PC-3 (cell line): ENCODE results near the gene ARHGEF17. TPM values are rescaled to one million over a fixed set of nuclear protein-coding genes. Genes with fewer than 3 reads are reported as not detected.

ENCODE experiments used
- ATAC-seq: fragments of 200-7000 bp; cut with Tn5 transposase; 2 replicates; pipeline ENCODE4 v1.9.1; 2020; ENCODE audit warnings: mild to moderate bottlenecking, moderate library complexity
- BruUV-seq: library from RNA; stranded (reverse); fragments of 400-500 nt; replicated peaks from 2 replicates; lab custom pipeline; 2021; lab: Mats Ljungman, UMichigan
- CTCF ChIA-PET: fragments of 300-600 bp; sonication (Branson Sonifier 250); formaldehyde crosslinking; loops from one replicate; lab custom pipeline; 2022; ENCODE audit warnings: antibody characterized with exemption; lab: Charles Lee
- POLR2A ChIA-PET: fragments of 300-600 bp; sonication (Branson Sonifier 250); formaldehyde crosslinking; loops from one replicate; lab custom pipeline; 2022; ENCODE audit warnings: antibody characterized with exemption; ENCODE audit not compliant: unreplicated experiment; lab: Charles Lee
- DNase-seq: peaks from one replicate; pipeline ENCODE4 v3.0.0-alpha.2; 2015
- H2AFZ ChIP-seq: fragments of 300-600 bp; sonication (generic); 2 replicates; pipeline ENCODE4 v1.6.0; 2016; ENCODE audit warnings: antibody characterized with exemption, low read length
- H3F3A ChIP-seq: fragments of 300-600 bp; sonication (generic); one replicate; pipeline ENCODE4 v1.6.0; 2017; ENCODE audit warnings: antibody characterized with exemption, low read length, control low read depth, mild to moderate bottlenecking; ENCODE audit not compliant: unreplicated experiment
- H3K27ac ChIP-seq: fragments of 300-600 bp; sonication (generic); 2 replicates; pipeline ENCODE4 v1.5.1; 2016; ENCODE audit warnings: mild to moderate bottlenecking, low read length
- H3K27me3 ChIP-seq: fragments of 300-600 bp; sonication (generic); 2 replicates; pipeline ENCODE4 v1.6.1; 2016; ENCODE audit warnings: low read length, mixed read lengths
- H3K36me3 ChIP-seq: fragments of 300-600 bp; sonication (generic); 2 replicates; pipeline ENCODE4 v1.6.1; 2016; ENCODE audit warnings: low read depth, mixed run types, low read length, mixed read lengths
- H3K4me1 ChIP-seq: fragments of 300-600 bp; sonication (generic); 2 replicates; pipeline ENCODE4 v1.5.1; 2016; ENCODE audit warnings: low read length; ENCODE audit not compliant: insufficient read depth
- H3K4me2 ChIP-seq: fragments of 300-600 bp; sonication (generic); 2 replicates; pipeline ENCODE4 v1.6.0; 2016; ENCODE audit warnings: low read length
- H3K4me3 ChIP-seq: fragments of 300-600 bp; sonication (generic); 2 replicates; pipeline ENCODE4 v1.5.1; 2016; ENCODE audit warnings: mild to moderate bottlenecking, low read length, mixed read lengths
- H3K79me2 ChIP-seq: fragments of 300-600 bp; sonication (generic); 2 replicates; pipeline ENCODE4 v1.6.1; 2017; ENCODE audit warnings: low read length, mixed read lengths
- H3K9ac ChIP-seq: fragments of 300-600 bp; sonication (generic); 2 replicates; pipeline ENCODE4 v1.6.0; 2016; ENCODE audit warnings: mild to moderate bottlenecking, low read length
- H3K9me2 ChIP-seq: fragments of 300-600 bp; sonication (generic); replicated peaks from 2 replicates; pipeline ENCODE4 v1.6.1; 2016; ENCODE audit warnings: mixed run types, low read length, mixed read lengths
- H3K9me3 ChIP-seq: fragments of 300-600 bp; sonication (generic); 2 replicates; pipeline ENCODE4 v1.6.1; 2016; ENCODE audit warnings: low read length, mixed read lengths
- H4K20me1 ChIP-seq: fragments of 300-600 bp; sonication (generic); 2 replicates; pipeline ENCODE4 v1.6.1; 2016; ENCODE audit warnings: low read length, mixed read lengths
- EZH2 ChIP-seq: fragments of 300-600 bp; sonication (generic); IDR thresholded peaks from one replicate; pipeline ENCODE4 v1.6.1; 2017; ENCODE audit warnings: antibody characterized with exemption, mild to moderate bottlenecking, low read length; ENCODE audit not compliant: unreplicated experiment
- EZH2phosphoT487 ChIP-seq: fragments of 300-600 bp; sonication (generic); IDR thresholded peaks from 2 replicates; pipeline ENCODE4 v1.6.1; 2018; ENCODE audit warnings: mild to moderate bottlenecking, antibody characterized with exemption, low read length, borderline replicate concordance
- intact Hi-C: fragments of 100-400 bp; cut with micrococcal nuclease; formaldehyde crosslinking; loops from 2 replicates; pipeline ENCODE4 v1.9.0; 2023
- total RNA-seq: library from RNA; depleted of rRNA; stranded (reverse); fragments of >200 nt; gene quantifications from 2 replicates; pipeline ENCODE4 v1.2.3, GENCODE V29; 2014
- TF ChIP-seq, protein P1 (sequence below): fragments of 300-600 bp; sonication (generic); conservative IDR thresholded peaks from 2 replicates; pipeline ENCODE4 v1.5.1; 2017; ENCODE audit warnings: antibody characterized with exemption, low read depth, mild to moderate bottlenecking, low read length

The ARHGEF17 gene
- total RNA-seq, 1 experiment from 2014 or later = 6.2 TPM

GRCh38 chr11:73280626-73281025, 27.4 kb upstream of the ARHGEF17 start:
- no peaks in the 10 kb centered on the region for H3F3A ChIP-seq
- no peak overlapping the region for H3K9ac ChIP-seq
- no peak overlapping the region for H2AFZ ChIP-seq
- no peaks in the 10 kb centered on the region for H3K27me3 ChIP-seq
- DNase-seq (no peak), ATAC-seq (no peak)
- no TSS peak for BruUV-seq
- H3K79me2 ChIP-seq = no peaks in the 10 kb centered on the region
- no peak overlapping the region for H3K4me2 ChIP-seq
- intact Hi-C loops = loop anchor here (10.0 kb wide), 1 partner anchor 356 kb away; no protein-coding TSS in a partner anchor
- no peaks in the 10 kb centered on the region for H3K36me3 ChIP-seq
- H3K27ac ChIP-seq = no peak overlapping the region
- H3K4me3 ChIP-seq = no peak overlapping the region
- H3K9me3 ChIP-seq = no peaks in the 10 kb centered on the region
- H3K4me1 ChIP-seq = no peaks in the 10 kb centered on the region
- no peaks in the 10 kb centered on the region for H4K20me1 ChIP-seq
- no peaks in the 10 kb centered on the region for H3K9me2 ChIP-seq
- POLR2A ChIA-PET = no interaction called here
- TF ChIP-seq EZH2phosphoT487 = no peak
- TF ChIP-seq, protein P1, sequence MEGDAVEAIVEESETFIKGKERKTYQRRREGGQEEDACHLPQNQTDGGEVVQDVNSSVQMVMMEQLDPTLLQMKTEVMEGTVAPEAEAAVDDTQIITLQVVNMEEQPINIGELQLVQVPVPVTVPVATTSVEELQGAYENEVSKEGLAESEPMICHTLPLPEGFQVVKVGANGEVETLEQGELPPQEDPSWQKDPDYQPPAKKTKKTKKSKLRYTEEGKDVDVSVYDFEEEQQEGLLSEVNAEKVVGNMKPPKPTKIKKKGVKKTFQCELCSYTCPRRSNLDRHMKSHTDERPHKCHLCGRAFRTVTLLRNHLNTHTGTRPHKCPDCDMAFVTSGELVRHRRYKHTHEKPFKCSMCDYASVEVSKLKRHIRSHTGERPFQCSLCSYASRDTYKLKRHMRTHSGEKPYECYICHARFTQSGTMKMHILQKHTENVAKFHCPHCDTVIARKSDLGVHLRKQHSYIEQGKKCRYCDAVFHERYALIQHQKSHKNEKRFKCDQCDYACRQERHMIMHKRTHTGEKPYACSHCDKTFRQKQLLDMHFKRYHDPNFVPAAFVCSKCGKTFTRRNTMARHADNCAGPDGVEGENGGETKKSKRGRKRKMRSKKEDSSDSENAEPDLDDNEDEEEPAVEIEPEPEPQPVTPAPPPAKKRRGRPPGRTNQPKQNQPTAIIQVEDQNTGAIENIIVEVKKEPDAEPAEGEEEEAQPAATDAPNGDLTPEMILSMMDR = no peak
- no peak for TF ChIP-seq EZH2
- CTCF ChIA-PET = no interaction called here

- intact Hi-C loops = loop anchor here (10.0 kb wide), 1 partner anchor 356 kb away; no protein-coding TSS in a partner anchor
- ChIA-PET CTCF (no interaction called here), POLR2A (no interaction called here)
- no peak overlapping the region for H3K4me3 ChIP-seq
- no peaks in the 10 kb centered on the region for H4K20me1 ChIP-seq
- no peak overlapping the region for H3K9ac ChIP-seq
- DNase-seq (no peak), ATAC-seq (no peak)
- BruUV-seq = no TSS peak
- H3K36me3 ChIP-seq = no peaks in the 10 kb centered on the region
- H3K79me2 ChIP-seq = no peaks in the 10 kb centered on the region
- H3F3A ChIP-seq = no peaks in the 10 kb centered on the region
- no peaks in the 10 kb centered on the region for H3K27me3 ChIP-seq
- no peak overlapping the region for H3K4me2 ChIP-seq
- no peak overlapping the region for H2AFZ ChIP-seq
- no peaks in the 10 kb centered on the region for H3K9me3 ChIP-seq
- no peak for TF ChIP-seq EZH2
- no peak for TF ChIP-seq EZH2phosphoT487
- TF ChIP-seq, protein P1 = no peak
- H3K9me2 ChIP-seq = no peaks in the 10 kb centered on the region
- H3K4me1 ChIP-seq = no peaks in the 10 kb centered on the region
- H3K27ac ChIP-seq = no peak overlapping the region
Observed at GRCh38 chr11:73281201-73281741, 26.8 kb upstream of the ARHGEF17 start.
